Ramos (cell line): ENCODE data around the gene CATSPERE.
"Not testable (repeated sequence)": the region's sequence is repeated elsewhere in the genome, so short reads cannot be mapped to it uniquely, and the experiment has no call there.

Source experiments
- in situ Hi-C: fragments of 300-500 bp; cut with MboI; formaldehyde crosslinking; loops from one replicate; pipeline ENCODE4 v1.14.3; 2022; ENCODE audit warnings: low sequenced_read_pairs; ENCODE audit not compliant: unreplicated experiment

The CATSPERE gene

GRCh38 chr1:244654108-244655038 lies 193.3 kb downstream of the CATSPERE start:
- in situ Hi-C loops = loop anchor here (10.0 kb wide), 1 partner anchor 200 kb away; the partner anchor contains the start of gene ADSS2

GRCh38 chr1:244655186-244655585 lies 194.1 kb downstream of the CATSPERE start:
- in situ Hi-C loops = loop anchor here (10.0 kb wide), 1 partner anchor 200 kb away; the partner anchor contains the start of gene ADSS2

- in situ Hi-C loops = loop anchor here (10.0 kb wide), 1 partner anchor 203 kb away; the partner anchor contains the start of gene ADSS2
Measured at GRCh38 chr1:244657421-244657820, 196.3 kb downstream of the CATSPERE start.

GRCh38 chr1:244659694-244660093 lies 198.6 kb downstream of the CATSPERE start:
- in situ Hi-C loops = loop anchor here (10.0 kb wide), 1 partner anchor 205 kb away; the partner anchor contains the start of gene ADSS2

- in situ Hi-C loops = no loop called here
Measured at GRCh38 chr1:244660595-244660994, 199.5 kb downstream of the CATSPERE start.

GRCh38 chr1:244661569-244662312 lies 200.7 kb downstream of the CATSPERE start:
- in situ Hi-C loops = not testable (repeated sequence)

- in situ Hi-C loops = no loop called here
Measured at GRCh38 chr1:244662599-244662998, 201.5 kb downstream of the CATSPERE start.

- in situ Hi-C loops = no loop called here
Measured at GRCh38 chr1:244664353-244664752, 203.3 kb downstream of the CATSPERE start.

GRCh38 chr1:244665771-244666217 lies 204.7 kb downstream of the CATSPERE start:
- in situ Hi-C loops = no loop called here

- in situ Hi-C loops = not testable (repeated sequence)
Measured at GRCh38 chr1:244666672-244667418, 205.8 kb downstream of the CATSPERE start.

GRCh38 chr1:244667797-244668196 lies 206.7 kb downstream of the CATSPERE start:
- in situ Hi-C loops = no loop called here

- in situ Hi-C loops = no loop called here
Measured at GRCh38 chr1:244672946-244673682, 212.0 kb downstream of the CATSPERE start.

GRCh38 chr1:244674446-244674845 lies 213.4 kb downstream of the CATSPERE start:
- in situ Hi-C loops = no loop called here

- in situ Hi-C loops = no loop called here
Measured at GRCh38 chr1:244675167-244675566, 214.1 kb downstream of the CATSPERE start.

GRCh38 chr1:244678697-244679096 lies 217.6 kb downstream of the CATSPERE start:
- in situ Hi-C loops = no loop called here

GRCh38 chr1:244680667-244681066 lies 219.6 kb downstream of the CATSPERE start:
- in situ Hi-C loops = no loop called here

- in situ Hi-C loops = not testable (repeated sequence)
Measured at GRCh38 chr1:244682087-244682486, 221.0 kb downstream of the CATSPERE start.
